Measurements from ENCODE around the gene USP6NL. TPM values are rescaled to one million over a fixed set of nuclear protein-coding genes. Genes with fewer than 3 reads are reported as not detected.

Gene USP6NL
- polyA plus RNA-seq, 4 donors: 21.1 to 31.9 (median 29.8) TPM

DNA sequence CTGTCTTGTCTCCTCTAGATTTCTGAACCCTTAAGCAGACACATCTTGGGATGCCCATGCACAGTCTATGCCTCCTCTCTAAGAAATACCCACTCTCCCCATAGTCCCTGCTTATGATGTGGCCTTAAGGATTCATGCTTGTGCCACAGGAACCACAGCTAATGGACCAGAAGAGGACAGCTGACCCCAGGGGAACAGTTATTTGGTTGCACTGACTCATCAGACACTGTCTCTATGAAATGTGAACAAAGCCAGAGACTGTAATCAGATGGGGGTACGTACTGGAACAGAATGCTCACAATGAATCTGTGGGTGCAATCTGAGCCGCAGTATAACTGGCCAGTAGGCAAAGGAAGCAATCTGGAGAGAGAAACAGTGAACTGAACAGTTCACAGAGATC, 121.9 kb downstream of the USP6NL start:
- DNase-seq (ENCODE audit: low read depth in 4 of 4, low spot score in 3 of 4): no peak

DNA sequence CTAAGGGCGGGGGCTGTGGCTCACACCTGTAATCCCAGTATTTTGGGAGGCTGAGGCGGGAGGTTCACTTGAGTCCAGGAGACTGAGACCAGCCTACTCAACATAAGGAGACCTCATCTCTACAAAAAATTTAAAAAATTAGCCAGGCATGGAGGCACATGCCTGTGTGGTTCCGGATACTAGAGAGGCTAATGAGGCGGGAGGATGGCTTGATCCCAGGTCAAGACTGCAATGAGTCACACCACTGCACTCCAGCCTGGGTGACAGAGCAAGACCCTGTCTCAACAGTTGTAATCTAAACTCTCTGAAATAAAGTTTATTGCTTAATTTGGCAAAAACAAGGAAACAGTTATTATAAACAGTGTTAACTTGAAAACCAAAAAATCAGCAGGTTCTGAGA, 123.3 kb downstream of the USP6NL start:
- no peak for DNase-seq (ENCODE audit: low read depth in 4 of 4, low spot score in 3 of 4)

DNA sequence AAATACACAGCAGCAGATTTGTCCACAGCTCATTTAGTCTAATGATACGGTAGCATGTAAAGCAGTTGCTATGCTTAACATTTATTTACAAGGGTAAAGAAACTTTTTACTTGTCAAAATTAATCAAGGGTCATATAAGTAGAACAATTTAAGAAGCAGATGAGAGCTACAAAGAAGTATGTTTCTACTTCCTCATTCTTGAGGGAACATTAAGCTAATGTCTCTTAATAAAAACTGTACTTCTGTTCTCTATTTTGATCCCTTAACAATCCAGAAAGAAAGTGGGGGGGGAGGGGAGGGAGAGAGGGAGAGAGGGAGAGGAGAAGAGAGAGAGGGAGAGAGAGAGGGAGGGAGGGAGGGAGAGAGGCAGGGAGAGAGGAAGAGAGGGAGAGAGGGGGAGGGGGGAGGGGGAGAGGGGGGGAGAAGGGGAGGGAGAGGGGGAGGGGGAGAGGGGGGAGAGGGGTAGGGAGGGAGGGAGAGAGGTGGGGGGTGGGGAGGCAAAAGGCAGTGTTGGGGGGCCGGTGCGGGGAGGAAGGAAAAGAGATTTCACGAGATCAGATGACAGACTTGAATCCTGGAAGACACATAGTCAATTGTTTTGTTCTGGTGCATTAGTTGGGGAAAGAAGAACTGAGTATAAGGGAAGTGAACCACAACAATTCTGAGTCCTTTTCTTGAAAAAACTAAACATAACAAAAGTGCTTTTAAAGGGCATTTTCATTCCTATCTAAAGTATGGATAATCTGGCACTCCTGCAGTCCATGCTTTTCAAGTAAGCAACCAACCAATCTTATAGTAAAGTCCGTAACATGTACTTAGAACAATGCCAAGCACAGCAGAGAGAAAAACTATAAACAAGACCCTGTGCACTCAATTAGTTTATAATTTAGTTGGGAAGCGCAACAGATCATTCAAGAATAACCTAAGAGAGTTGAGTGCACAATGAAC, 128.0 kb downstream of the USP6NL start:
- DNase-seq (ENCODE audit: low read depth in 4 of 4, low spot score in 3 of 4): no peak

DNA sequence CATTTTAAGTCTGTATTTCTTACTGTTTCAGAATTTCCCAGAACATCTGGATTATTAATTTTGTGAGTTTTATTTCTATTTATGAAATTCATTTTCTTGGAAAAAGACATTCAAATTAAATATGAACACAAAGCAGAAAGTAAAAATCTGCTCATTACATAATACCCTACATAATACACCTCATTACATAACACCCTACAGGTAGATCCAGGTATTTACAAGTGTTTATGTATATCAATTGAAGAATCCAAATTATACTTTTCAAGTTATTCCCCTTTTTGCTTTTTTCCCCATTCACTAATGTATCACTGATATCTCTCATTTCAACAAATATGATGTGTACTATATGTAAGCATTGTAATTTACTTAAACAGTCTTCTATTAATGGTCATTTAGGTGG, 129.1 kb downstream of the USP6NL start:
- no peak for DNase-seq (ENCODE audit: low read depth in 4 of 4, low spot score in 3 of 4)

DNA sequence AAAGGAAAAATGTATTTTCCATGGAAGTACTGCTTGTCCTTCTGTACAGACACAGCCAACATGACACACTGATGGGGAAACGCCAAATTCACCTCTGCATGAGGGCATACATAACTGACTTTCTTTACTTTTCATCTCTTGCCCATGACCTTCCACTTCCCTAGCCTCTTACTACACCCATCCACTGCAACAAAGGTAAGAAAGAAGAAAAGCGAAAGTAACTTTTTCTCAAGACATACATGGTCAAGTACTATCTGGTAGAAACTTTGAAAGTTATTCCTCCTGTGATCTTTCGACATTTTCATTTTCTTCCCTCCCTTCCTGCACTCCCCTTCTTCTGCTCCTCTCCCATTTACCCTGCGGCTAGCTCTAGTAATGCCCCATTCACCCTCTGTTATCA, 130.8 kb downstream of the USP6NL start:
- no peak for DNase-seq (ENCODE audit: low read depth in 4 of 4, low spot score in 3 of 4)

DNA sequence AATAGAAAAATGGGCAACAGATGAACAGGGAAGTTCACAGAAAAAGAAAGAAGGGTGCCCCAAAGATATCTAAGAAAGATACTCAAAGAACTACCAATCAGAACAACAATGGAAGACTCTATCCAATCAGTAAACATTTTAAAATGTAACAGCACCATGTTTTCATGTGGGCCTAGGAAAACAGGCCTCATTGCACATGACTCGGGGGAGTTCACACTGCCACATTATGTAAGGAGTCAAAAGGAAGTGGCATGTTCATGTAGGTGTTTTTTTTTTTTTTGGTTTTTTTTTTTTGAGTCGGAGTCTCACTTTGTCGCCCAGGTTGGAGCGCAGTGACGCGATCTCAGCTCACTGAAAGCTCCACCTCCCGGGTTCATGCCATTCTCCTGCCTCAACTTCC, 132.2 kb downstream of the USP6NL start:
- DNase-seq (ENCODE audit: low read depth in 4 of 4, low spot score in 3 of 4): no peak

DNA sequence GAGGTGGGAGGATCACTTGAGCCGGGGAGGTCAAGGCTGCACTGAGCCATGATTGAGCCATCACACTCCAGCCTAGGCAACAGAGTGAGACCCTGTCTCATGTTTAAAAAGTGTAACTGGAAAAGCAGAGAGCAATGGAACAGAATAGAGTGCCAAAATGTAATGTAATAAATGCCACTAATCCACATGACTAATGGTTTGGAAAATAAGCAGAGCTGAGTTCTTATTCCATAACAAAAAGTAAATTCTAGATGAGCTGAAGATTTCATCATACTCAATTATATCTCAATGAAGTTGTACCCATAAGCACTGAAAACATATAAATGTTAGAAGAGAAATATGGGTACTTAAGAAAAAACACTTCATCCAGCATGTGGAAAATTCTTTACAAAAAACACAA, 132.6 kb downstream of the USP6NL start:
- no peak for DNase-seq (ENCODE audit: low read depth in 4 of 4, low spot score in 3 of 4)

DNA sequence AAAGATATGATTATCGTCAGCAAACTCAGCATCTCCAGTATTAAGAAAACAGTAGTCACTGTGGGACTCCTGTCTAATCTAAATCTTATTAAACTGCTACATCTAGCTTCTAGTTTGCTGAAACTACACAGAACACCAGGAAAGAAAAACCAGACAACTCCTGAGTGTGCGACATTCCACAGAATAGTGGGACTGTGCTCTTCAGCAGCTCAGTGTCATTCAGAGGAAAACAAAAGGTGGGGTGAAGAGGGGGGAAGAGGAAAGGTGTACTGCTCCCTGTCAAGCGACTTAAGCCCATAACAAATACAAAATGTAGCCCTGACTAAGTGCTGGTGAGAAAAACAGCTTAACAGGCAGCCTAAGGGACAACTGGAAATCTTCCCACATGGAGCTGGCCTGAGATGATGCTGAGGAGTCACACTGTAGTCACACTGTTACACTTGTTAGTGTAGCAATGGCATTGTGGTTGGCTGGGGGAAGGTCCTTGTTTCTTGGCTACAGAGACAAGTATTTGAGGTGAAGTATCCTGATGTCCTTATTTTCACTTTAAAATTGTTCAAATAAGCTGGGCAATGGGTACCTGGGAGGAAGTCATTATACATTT, 135.5 kb downstream of the USP6NL start:
- no peak for DNase-seq (ENCODE audit: low read depth in 4 of 4, low spot score in 3 of 4)

DNA sequence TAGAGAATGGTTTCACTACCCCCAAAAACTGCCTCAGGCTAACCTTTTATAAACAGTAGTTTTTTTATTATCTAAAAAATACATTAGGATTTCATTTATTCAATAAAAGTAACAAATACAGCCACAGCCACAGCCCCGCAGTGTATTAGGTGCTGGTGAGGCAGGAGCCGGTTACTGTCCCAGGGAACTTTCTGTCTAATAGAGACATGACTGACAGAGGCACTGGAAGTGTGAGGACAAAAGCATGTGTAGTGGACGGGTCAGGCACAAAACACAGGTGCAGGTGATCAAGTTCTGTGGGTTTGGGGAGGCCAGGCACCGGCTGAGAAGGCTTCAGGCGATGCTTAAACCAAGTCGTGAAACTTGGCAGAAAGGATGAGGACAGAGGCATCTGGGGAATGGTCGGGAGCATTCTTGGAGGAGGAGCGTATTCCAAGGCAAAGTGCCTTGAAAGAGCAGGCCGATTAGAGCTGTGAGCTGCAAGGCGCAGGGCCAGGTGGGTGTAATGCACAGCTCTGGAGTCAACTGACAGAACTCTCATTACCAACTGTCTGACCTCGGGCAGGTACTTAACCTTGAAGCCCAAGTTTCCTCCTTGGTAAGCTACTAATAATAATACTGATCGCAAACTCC, 138.2 kb downstream of the USP6NL start:
- DNase-seq (ENCODE audit: low read depth in 4 of 4, low spot score in 3 of 4): no peak

DNA sequence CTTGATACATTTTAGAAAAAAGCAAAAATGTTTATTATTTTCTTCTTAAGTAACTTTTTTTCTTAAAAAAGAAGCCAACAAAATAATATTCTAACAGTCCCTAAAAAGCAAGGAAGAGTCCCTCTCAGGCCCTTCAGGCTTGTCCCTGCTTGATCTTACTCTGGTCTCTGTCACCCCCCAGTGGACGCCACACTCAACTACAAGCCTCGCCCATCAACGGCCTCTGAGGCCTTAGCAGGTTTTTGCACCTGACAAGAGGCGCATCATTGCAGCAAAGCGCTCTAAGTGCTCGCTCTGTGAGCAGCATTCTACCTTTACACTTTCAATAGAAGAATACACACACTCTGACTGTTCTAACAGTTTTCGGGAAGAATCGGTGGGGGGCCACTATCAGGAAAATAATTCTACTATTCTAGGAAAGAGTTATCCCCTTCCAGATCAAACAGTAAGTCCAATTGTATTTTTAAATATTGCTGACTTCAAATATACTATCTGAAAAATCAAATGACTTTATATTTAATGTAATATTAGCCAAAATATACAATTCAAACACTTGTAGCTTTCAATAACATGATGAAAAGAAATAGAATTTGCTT, 139.2 kb downstream of the USP6NL start:
- peak; percentile 6 to 27 (median 14) for DNase-seq (ENCODE audit: low read depth in 4 of 4, low spot score in 3 of 4)

DNA sequence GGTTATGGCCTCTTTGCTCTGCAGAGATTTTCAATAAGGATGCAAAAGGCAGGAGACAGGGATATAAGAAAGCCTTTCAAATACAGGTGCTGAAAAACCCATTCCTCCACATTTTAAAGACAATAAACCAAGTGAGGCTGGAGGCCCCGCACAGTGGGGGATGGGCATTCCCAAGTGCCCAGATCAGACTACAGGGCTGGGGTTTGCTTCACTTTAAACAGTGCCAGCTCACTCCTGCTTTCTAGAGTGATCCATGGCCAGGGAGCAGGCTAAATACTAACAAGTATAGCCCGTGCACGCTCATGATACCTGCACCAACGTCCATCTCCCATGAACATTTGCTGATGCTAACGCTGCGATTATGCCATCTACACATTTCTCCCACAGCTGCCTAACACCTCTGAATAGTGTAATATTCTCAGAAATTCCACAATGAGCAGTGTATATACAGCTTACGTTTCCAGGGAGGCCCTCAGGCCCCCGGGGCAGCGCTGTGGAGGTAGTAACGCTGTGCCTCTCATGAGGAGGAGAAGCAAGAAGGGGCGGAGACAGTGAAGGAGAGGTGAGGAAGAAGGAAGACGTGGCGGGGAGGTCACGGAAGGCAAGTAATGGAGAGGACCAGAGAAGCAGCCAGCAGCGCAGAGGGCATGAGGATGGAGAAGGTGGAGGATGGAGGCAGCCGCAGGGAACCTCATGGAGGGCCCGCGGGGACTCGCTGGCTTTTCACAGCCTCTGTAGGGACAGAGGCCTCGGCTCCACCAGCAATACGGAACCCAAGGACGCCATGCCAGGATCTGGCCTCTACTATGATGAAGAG, 141.7 kb downstream of the USP6NL start:
- no peak for DNase-seq (ENCODE audit: low read depth in 4 of 4, low spot score in 3 of 4)

DNA sequence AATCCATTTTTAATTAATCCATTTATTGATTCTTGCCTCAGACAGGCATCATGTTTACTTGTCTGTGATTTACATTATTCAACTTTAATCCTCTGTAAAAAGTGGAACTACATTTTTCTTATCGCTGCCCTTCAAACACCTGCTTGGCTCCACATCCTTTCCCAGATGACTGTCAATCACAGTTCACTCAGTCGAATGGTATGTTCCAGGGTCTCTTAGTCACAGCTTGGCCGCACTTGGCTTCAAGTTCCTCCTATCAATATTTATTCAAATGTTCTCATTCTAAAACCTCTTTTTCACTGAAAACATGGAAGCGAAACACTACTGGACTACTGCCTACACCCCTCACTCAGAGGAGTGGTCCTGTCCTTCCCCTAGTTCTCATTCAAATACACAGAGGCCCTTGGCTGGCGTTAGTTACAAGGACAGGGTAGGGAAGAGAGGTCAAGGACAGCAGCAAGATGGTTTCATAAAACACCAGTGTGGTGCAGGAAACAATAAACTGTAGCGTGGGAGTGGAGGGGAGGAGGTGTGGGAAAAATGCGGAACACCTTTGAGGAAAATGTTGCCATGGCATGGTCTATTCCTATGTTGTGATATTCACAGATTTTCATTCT, 143.2 kb downstream of the USP6NL start:
- no peak for DNase-seq (ENCODE audit: low read depth in 4 of 4, low spot score in 3 of 4)

DNA sequence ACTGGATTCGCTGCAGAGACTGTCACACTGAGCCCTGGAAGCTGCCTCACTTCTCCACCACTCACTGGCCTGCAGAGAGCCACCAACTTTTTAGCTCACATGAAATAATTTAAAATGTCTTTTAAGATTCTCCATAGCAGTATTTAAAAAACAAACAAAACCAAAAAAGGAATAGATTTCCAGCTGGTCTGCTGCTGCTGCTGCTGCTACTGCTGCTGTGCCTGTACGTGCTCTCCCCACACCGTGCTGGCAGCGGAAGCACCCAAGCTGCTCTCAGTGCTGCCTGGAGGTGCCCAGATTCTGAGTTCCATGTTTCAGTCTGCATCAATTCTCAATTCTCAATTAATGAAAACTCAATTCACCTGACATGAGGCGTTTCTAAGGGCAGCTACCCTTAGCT, 146.0 kb downstream of the USP6NL start:
- no peak for DNase-seq (ENCODE audit: low read depth in 4 of 4, low spot score in 3 of 4)

DNA sequence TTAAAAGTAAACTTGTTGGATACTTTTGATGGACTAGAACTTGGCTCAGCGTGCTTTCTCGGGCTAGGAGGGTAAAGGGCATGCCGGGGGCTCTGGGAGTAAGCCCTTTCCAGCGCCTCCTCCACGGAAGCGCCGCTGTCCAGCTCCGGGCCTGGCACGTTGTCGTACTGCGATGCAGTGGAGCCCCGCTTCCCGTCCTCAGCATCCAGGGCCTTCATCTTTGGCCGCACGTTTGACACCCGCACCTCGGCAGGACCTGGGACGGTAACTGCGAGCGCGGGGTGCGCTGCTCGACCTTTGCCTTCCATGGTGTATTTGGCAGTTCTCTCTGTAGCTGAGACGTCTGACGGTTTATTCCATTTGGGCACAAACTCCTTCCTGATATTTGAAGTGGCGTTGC, 148.3 kb downstream of the USP6NL start:
- no peak for DNase-seq (ENCODE audit: low read depth in 4 of 4, low spot score in 3 of 4)

DNA sequence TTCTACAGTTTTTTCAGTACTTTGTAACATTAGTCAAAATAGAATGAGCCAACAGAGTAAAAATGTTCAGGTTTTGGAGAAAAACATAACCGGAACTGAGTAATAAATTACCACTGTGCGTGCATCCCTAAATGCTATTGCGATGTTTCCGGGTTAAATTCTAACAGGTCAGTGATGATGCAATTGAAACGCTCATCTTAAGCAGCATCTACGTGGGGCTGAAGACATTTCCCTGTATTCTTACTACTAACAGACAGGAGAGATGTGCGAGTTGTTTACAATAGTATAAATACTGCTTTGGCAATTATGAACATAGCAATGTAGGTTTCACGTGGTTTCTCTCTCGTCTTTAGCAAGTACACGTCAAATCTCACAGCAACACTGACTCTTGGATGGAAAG, 149.4 kb downstream of the USP6NL start:
- DNase-seq (ENCODE audit: low read depth in 4 of 4, low spot score in 3 of 4): no peak

DNA sequence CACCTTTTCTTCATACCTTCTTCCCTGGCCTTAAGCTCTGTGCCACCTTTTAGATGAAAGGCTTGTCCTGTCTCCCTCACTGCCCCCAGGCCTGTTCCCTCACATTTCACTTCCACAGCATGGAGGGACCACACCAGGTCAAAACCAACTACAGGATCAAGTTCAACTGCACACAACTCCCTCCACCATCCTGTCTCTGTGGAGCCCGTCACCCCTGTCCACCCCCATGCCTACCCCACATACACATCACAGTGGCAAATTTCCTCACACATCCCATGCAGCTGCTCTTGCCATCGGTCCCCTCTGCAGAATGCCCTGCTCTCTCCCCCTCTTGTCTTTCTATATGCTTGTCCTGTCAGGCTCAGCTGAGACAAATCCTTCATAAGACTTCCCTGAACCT, 154.1 kb downstream of the USP6NL start:
- no peak for DNase-seq (ENCODE audit: low read depth in 4 of 4, low spot score in 3 of 4)

DNA sequence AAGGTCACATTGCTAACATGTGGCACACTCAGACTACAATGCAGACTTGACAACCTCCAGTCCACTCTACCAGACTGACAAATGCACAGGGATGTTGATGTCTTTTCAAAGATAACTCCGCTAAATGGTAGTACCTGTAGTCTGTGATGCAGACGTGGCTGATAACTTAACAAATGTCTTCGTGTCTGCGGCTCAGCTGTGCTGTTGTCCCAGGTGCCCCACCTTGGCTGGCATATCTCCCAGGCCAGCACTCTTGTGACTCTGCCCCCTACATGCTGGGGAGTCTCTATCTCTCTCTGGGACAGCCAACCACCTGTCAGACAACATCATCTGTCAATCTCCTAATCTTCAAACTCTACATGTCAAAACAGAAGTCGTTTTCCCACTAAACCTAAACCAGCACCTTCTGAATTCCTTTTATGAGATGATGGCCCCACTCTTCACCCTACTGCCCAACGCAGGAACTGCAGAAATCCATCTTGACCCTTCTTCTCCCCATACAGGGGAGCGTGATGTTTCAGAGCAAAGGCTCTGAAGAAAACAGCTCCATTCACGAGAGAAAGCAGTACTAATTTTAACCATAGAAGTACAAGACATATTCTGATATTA, 156.4 kb downstream of the USP6NL start:
- no peak for DNase-seq (ENCODE audit: low read depth in 4 of 4, low spot score in 3 of 4)

DNA sequence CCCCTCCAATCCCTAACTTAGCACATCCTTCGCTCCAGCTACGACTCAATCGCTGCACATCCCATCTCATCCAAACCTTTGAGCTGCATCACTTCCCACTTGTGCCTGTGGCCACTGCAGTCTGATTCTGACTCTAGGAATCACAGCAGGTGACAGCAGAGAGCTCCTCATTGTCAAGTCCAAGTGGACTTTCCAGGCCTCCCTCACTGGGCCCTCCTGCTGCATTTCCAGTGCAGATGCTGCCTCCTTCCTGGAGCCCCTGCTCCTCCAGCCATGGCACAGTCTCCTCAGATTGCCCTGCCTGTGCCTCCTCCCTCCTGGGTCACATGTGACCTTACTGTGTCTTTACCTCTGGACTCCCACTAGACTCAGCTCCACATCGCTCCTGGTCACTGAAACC, 157.3 kb downstream of the USP6NL start:
- no peak for DNase-seq (ENCODE audit: low read depth in 4 of 4, low spot score in 3 of 4)

DNA sequence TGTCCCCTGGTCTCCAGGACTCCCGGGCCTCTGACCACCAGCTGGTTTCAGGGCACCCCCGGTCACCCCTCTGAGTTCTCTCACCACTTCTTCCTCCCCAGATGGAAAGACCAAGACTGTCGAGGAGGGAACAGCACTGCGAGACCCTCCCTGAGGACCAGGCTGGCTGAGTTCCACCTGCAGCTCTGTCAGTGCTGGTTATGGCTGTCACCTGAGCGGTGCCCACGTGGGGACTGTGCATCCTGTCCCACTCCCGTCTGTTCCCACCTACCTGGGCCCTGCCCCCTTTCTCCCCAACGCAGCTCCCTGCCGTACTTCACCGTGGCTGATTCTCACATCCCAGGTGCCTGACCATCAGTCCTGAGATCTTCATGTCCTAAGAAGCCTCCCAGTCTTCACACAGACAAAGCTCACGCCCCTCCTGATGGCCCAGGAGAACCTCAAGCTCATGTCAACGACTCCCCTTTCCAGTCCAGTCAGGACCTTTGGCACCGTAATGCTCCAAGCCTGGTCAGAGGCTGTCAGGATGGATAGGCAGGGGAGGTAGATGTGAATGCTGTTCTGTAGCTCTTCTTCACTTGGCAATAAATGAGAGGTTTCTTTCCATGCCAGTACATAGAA, 159.7 kb downstream of the USP6NL start:
- DNase-seq (ENCODE audit: low read depth in 4 of 4, low spot score in 3 of 4): no peak
